Activated CD8-positive, alpha-beta T cell treated with anti-CD3 and anti-CD28 coated beads for 36 hours (primary cell): ENCODE results near the gene ATP2A1. TPM values are rescaled to one million over a fixed set of nuclear protein-coding genes. Genes with fewer than 3 reads are reported as not detected.

Source experiments
- ATAC-seq: fragments of 200-7000 bp; cut with Tn5 transposase; one replicate; pipeline ENCODE4 v1.10.0; 2021; ENCODE audit warnings: mild to moderate bottlenecking, moderate library complexity
- CTCF ChIA-PET: fragments of 350-600 bp; sonication (Branson Sonifier 250); formaldehyde crosslinking; loops from one replicate; lab custom pipeline; 2021; ENCODE audit warnings: antibody characterized with exemption; lab: Charles Lee
- POLR2A ChIA-PET: fragments of 350-600 bp; sonication (Branson Sonifier 250); formaldehyde crosslinking; loops from one replicate; lab custom pipeline; 2021; ENCODE audit warnings: antibody characterized with exemption; lab: Charles Lee
- DNase-seq: peaks from one replicate; pipeline ENCODE4 v3.0.0-alpha.2; 2020
- H3K27ac Mint-ChIP-seq: one replicate; pipeline ENCODE4 v1.8.0; 2021; ENCODE audit warnings: mild to moderate bottlenecking, mixed read lengths
- H3K27me3 Mint-ChIP-seq: one replicate; pipeline ENCODE4 v1.8.0; 2021; ENCODE audit warnings: mixed read lengths
- H3K36me3 Mint-ChIP-seq: one replicate; pipeline ENCODE4 v1.8.0; 2021; ENCODE audit warnings: low read depth, mixed read lengths
- H3K4me1 Mint-ChIP-seq: one replicate; pipeline ENCODE4 v1.8.0; 2021; ENCODE audit warnings: low read depth, mixed read lengths
- H3K4me3 Mint-ChIP-seq: one replicate; pipeline ENCODE4 v1.8.0; 2021; ENCODE audit warnings: mild to moderate bottlenecking, moderate library complexity, mixed read lengths
- H3K9me3 Mint-ChIP-seq: one replicate; pipeline ENCODE4 v1.8.0; 2021; ENCODE audit warnings: mixed read lengths
- CTCF ChIP-seq: fragments of 200-600 bp; IDR thresholded peaks from one replicate; pipeline ENCODE4 v1.8.0; 2022; ENCODE audit warnings: antibody characterized with exemption, mild to moderate bottlenecking
- intact Hi-C: fragments of 100-400 bp; cut with micrococcal nuclease; formaldehyde crosslinking; loops from one replicate; pipeline ENCODE4 v1.10.0; 2022
- microRNA-seq: library from miRNA; unstranded; fragments of <30 nt; microRNA quantifications from one replicate; pipeline ENCODE4 v1.2.0, GENCODE V29; 2022; ENCODE audit warnings: borderline microRNAs expressed, borderline replicate concordance
- total RNA-seq, 2 experiments: library from RNA; stranded (reverse); gene quantifications; one replicate each; pipeline ENCODE4 v1.2.3, GENCODE V29; 2021

ATP2A1 gene
- total RNA-seq, 2 experiments from 2014 or later: 2.1 to 2.5 TPM

DNA sequence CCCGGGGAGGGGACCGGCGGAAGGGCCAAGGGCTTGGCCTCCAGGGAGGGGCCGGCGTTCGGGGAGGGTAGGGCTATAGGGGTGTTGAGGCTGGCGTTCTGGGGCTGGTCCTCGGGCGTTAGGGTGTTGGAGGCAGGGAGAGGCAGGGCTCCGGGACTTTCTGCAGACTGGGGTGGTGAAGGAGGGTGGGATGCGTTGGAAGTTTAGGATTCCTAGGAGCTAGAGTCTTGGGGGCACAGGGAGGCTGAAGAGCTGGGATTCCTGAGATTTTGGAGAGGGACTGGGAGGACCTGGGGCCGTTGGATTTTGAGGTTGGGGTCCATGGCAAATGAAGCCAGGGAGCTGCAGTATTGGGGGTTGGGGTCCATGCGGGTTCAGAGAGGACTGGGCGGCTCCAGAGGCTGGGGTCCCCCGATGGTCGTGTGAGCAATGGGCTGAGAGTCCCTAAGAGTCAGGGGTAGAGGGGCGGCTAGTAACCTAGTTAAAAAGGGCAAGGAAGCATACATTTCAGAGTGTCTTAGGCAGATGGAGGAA lies 73.2 kb downstream of the ATP2A1 start:
- Mint-ChIP-seq H3K9me3 (no peaks in the 10 kb centered on the region), H3K4me3 (peak overlapping the region; percentile 96), H3K4me1 (peaks cover 26% of the 10 kb centered on the region), H3K36me3 (peaks cover 36% of the 10 kb centered on the region), H3K27me3 (no peaks in the 10 kb centered on the region), H3K27ac (peak overlapping the region; percentile 90)
- intact Hi-C loops: no loop called here
- ATAC-seq (no peak), DNase-seq (peak; percentile 55)
- TF ChIP-seq CTCF: no peak
- POLR2A ChIA-PET: interaction anchor here (0.9 to 2.2 kb wide), 8 partner anchors 11 to 129 kb away, joined by 3 to 9 read pairs (median 4); partner anchors contain the start of genes ATXN2L, LAT and SPNS1
- CTCF ChIA-PET: interaction anchor here (2.6 kb wide), 1 partner anchor 23 kb away, joined by 15 read pairs; the partner anchor contains the start of gene SPNS1

Small RNA genes lying within 50 kb of the gene (microRNA-seq; reads per million reads assigned to microRNA genes)
- gene MIR4721: not detected

Other genes with a start within 250 kb of the ATP2A1 start
- gene NPIPB8, start 240.4 kb upstream of the ATP2A1 start, total RNA-seq: not detected
- 100 to 1,000 TPM; 837 to 851 TPM for gene EIF3C, start 167.0 kb upstream of the ATP2A1 start, total RNA-seq
- gene NPIPB9, start 126.7 kb upstream of the ATP2A1 start, total RNA-seq: 1 to 10 TPM; 3.8 TPM
- gene ATXN2L, start 55.5 kb upstream of the ATP2A1 start, total RNA-seq: 100 to 1,000 TPM; 322 to 333 TPM
- 100 to 1,000 TPM; 309 to 323 TPM for gene TUFM, start 32.1 kb upstream of the ATP2A1 start, total RNA-seq
- 10 to 100 TPM; 31.2 to 31.5 TPM for gene SH2B1, start 14.6 kb upstream of the ATP2A1 start, total RNA-seq
- 10 to 100 TPM; 13.1 to 14.0 TPM for gene RABEP2, start 46.8 kb downstream of the ATP2A1 start, total RNA-seq
- 1 to 10 TPM; 1.1 to 1.3 TPM for gene CD19, start 53.5 kb downstream of the ATP2A1 start, total RNA-seq
- 10 to 100 TPM; 63.8 to 71.8 TPM for gene NFATC2IP, start 72.4 kb downstream of the ATP2A1 start, total RNA-seq
- 10 to 100 TPM; 14.6 to 18.2 TPM for gene SPNS1, start 96.3 kb downstream of the ATP2A1 start, total RNA-seq
- 100 to 1,000 TPM; 193 to 206 TPM for gene LAT, start 106.6 kb downstream of the ATP2A1 start, total RNA-seq